Measurements from ENCODE around the gene LPO.

Gene LPO

GRCh38 chr17:58229881-58230280, 8.5 kb upstream of the LPO start:
- DNase-seq, result no peak

GRCh38 chr17:58231641-58232040, 6.7 kb upstream of the LPO start:
- no peak for DNase-seq

GRCh38 chr17:58232707-58233156, 5.7 kb upstream of the LPO start:
- DNase-seq, result no peak

GRCh38 chr17:58233543-58233942, 4.8 kb upstream of the LPO start:
- no peak for DNase-seq

GRCh38 chr17:58234512-58234911, 3.9 kb upstream of the LPO start:
- DNase-seq, result no peak

GRCh38 chr17:58235821-58236220, 2.6 kb upstream of the LPO start:
- DNase-seq, result no peak

- no peak for DNase-seq
Measured at GRCh38 chr17:58236394-58236793, 2.0 kb upstream of the LPO start.

- no peak for DNase-seq
Measured at GRCh38 chr17:58239987-58240386, 1.6 kb downstream of the LPO start.

GRCh38 chr17:58242171-58242784, 3.9 kb downstream of the LPO start:
- DNase-seq, result no peak

- no peak for DNase-seq
Measured at GRCh38 chr17:58244963-58245362, 6.6 kb downstream of the LPO start.

- DNase-seq, result no peak
Measured at GRCh38 chr17:58245428-58246103, 7.2 kb downstream of the LPO start.

- DNase-seq, result no peak
Measured at GRCh38 chr17:58246104-58246740, 7.8 kb downstream of the LPO start.

- DNase-seq, result no peak
Measured at GRCh38 chr17:58246781-58247180, 8.4 kb downstream of the LPO start.

- DNase-seq, result no peak
Measured at GRCh38 chr17:58247511-58248363, 9.4 kb downstream of the LPO start.

- no peak for DNase-seq
Measured at GRCh38 chr17:58248955-58249269, 10.5 kb downstream of the LPO start.

- peak; percentile 71 for DNase-seq
Measured at GRCh38 chr17:58249270-58250133, 11.1 kb downstream of the LPO start.

- no peak for DNase-seq
Measured at GRCh38 chr17:58250344-58251011, 12.1 kb downstream of the LPO start.

GRCh38 chr17:58252141-58252540, 13.8 kb downstream of the LPO start:
- DNase-seq, result no peak

- no peak for DNase-seq
Measured at GRCh38 chr17:58253082-58253481, 14.7 kb downstream of the LPO start.

- DNase-seq, result no peak
Measured at GRCh38 chr17:58254803-58255202, 16.4 kb downstream of the LPO start.

- DNase-seq, result no peak
Measured at GRCh38 chr17:58262149-58262548, 23.8 kb downstream of the LPO start.

- no peak for DNase-seq
Measured at GRCh38 chr17:58263773-58264172, 25.4 kb downstream of the LPO start.

All from T-helper 9 cell (primary cell).